Chondrocyte (in vitro differentiated cells): Measurements from ENCODE around the gene CD79B. TPM values are rescaled to one million over a fixed set of nuclear protein-coding genes. Genes with fewer than 3 reads are reported as not detected.

Source experiments
- DNase-seq: peaks from one replicate; pipeline ENCODE4 v3.0.0; 2021; ENCODE audit warnings: mixed read lengths, low spot score
- H3K27ac Mint-ChIP-seq: one replicate; pipeline ENCODE4 v1.8.0; 2021; ENCODE audit warnings: mild to moderate bottlenecking, moderate library complexity, mixed read lengths; ENCODE audit not compliant: unreplicated experiment
- H3K27me3 Mint-ChIP-seq: 2 replicates; pipeline ENCODE4 v1.8.0; 2021; ENCODE audit warnings: low read depth, mixed read lengths
- H3K36me3 Mint-ChIP-seq: 2 replicates; pipeline ENCODE4 v1.8.0; 2021; ENCODE audit warnings: low read depth, mixed read lengths
- H3K4me1 Mint-ChIP-seq: 2 replicates; pipeline ENCODE4 v1.8.0; 2021; ENCODE audit warnings: low read depth, mild to moderate bottlenecking, mixed read lengths
- H3K4me3 Mint-ChIP-seq: one replicate; pipeline ENCODE4 v1.8.0; 2021; ENCODE audit warnings: mild to moderate bottlenecking, moderate library complexity, mixed read lengths; ENCODE audit not compliant: unreplicated experiment
- H3K9me3 Mint-ChIP-seq: 2 replicates; pipeline ENCODE4 v1.8.0; 2021; ENCODE audit warnings: low read depth, mixed read lengths
- CTCF ChIP-seq: fragments of 200-600 bp; sonication (generic); IDR thresholded peaks from 2 replicates; pipeline ENCODE4 v1.5.0; 2021; ENCODE audit warnings: antibody characterized with exemption, mild to moderate bottlenecking, moderate library complexity
- total RNA-seq: library from RNA; stranded (reverse); gene quantifications from 3 replicates; pipeline ENCODE4 v1.2.1, GENCODE V29; 2021

Gene CD79B
- total RNA-seq, 1 donor from 2014 or later: not detected

DNA sequence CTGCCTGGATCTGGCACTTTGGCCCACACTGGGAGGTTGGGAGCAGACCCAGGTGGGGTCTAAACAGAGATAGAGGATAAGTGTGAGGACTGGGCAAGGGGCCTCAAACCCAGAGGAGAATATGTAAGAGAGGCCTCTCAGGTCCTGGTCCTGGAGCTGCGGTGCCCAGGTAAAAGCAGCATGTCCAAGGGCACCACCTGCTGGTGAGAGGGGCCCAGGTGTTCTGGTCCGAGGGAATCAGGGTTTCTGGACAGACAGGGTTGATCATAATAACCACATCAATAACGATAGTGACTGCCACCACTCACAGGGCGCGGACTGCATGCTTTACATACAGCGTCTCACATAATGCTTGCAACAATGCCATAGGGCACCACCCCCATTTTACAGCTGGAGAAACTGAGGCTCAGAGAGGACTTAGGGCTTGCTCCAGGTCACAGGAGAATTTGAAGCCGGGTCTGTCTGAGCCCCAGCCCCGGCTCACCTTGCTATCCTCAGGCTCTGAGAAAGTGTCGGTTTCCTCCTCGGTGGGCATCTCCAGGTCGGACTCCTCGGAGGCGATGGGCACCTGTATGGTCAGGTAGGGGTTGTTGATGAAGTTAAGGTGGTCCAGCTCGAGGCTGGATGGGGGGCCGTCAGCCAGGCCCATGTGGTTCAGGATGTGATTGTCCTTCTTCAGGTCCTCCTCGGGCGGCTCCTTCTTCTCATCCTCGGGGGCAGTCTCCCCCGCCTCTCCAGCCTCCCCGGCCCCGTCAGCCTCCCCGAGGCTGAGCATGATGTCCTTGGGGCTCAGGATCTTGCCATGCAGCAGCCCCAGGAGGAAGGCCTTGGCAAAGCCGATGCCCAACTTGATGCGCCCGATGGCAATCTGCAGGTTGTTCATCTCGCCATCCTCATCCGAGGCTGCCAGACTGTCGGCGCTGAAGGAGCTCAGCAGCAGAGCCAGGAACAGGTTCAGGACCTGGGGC, 19.1 kb upstream of the CD79B start:
- H3K9me3 Mint-ChIP-seq: no peaks in the 10 kb centered on the region
- H3K4me1 Mint-ChIP-seq: no peaks in the 10 kb centered on the region
- DNase-seq: no peak
- peaks cover 5% of the 10 kb centered on the region for H3K27me3 Mint-ChIP-seq
- no peaks in the 10 kb centered on the region for H3K36me3 Mint-ChIP-seq
- H3K27ac Mint-ChIP-seq: no peak overlapping the region
- H3K4me3 Mint-ChIP-seq: no peak overlapping the region
- TF ChIP-seq CTCF: peak; percentile 52

DNA sequence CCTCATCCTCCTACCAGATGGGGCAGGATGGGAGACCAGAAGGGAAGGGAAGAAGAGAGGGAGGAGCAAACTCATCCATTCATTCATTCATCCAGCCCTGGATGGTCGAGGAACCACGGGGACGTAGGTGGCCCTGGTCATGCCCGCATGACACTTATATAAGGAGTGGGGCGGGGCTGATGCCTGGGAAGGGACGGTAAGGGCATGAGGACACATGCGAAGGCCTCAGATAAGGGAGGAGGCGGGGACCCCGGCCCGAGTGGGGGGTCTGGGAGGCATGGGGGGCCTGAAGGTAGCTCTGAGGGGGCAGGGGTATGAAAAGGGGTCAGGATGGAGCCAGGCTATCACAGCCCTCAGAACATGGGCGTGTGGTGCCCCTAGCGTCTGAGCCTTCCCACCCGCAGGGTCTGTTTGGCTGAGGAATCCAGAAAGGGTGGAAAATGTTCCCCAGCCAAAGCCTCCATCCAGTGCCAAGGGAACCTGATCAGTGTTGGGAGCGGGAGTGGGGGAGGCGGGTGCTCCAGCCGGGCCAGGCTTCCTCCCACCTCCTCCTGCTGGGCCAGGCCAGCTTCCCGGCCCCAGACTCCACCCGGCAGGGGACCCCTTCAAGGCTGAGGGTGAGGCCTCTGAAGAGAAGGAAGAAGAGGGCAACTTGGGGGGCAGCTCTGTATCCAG, 17.6 kb upstream of the CD79B start:
- H3K27ac Mint-ChIP-seq: no peak overlapping the region

DNA sequence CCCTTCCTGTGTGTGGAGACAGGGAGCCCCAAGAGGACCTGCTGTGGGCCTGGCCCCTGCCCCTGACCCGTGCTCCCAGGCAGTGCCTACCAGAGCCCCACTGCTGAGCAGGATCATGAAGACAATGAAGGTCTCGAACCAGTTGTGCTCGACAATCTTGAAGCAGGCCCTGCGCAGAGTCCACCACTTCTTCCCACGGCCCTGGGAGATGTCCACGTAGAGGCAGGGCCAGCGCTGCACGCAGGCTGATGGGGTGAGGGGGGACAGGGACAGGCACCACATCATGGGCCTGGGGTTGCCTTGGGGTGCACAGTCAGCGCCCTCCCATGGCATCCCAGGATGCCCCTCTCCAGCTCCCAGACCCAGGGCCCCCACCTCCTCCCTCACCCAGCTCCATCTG, 16.4 kb upstream of the CD79B start:
- no peaks in the 10 kb centered on the region for H3K36me3 Mint-ChIP-seq
- no peak overlapping the region for H3K4me3 Mint-ChIP-seq
- DNase-seq: no peak
- no peaks in the 10 kb centered on the region for H3K4me1 Mint-ChIP-seq
- no peak for TF ChIP-seq CTCF
- H3K9me3 Mint-ChIP-seq: no peaks in the 10 kb centered on the region
- H3K27me3 Mint-ChIP-seq: peaks cover 5% of the 10 kb centered on the region
- H3K27ac Mint-ChIP-seq: no peak overlapping the region

More for the DNA sequence above, 17.6 kb upstream of the CD79B start:
- Mint-ChIP-seq H3K4me1 (no peaks in the 10 kb centered on the region), H3K36me3 (no peaks in the 10 kb centered on the region), H3K27me3 (peaks cover 5% of the 10 kb centered on the region), H3K4me3 (no peak overlapping the region), H3K9me3 (no peaks in the 10 kb centered on the region)
- TF ChIP-seq CTCF: no peak
- no peak for DNase-seq

DNA sequence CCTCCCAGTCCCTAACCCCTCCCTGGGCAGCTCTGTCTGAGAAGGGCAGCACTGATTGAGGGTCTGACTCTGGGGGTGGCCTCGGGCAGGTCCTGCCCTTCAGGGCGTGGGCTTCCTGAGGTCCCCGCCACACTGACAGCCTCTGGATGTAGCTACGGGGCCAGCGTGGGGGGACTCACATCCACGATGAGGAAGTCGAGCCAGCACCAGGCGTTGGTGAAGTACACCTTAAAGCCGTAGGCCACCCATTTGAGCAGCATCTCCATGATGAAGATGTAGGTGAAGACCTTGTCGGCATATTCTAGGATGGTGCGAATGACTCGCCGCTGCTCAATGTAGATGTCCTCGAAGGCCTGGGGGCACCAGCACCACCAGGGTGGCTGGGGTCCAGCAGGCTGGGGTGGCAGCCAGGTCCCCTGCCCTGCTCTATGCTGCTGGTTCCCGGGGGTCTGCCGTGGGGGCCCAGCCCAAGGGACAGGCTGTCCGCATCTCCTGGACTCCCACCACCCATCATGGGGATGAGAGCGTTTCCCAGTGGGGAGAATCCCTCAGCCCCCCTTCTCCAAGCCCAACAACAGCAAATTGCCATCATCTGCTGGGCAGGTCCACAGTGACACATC, 15.7 kb upstream of the CD79B start:
- no peaks in the 10 kb centered on the region for H3K4me1 Mint-ChIP-seq
- H3K27ac Mint-ChIP-seq: no peak overlapping the region
- no peaks in the 10 kb centered on the region for H3K36me3 Mint-ChIP-seq
- peaks cover 6% of the 10 kb centered on the region for H3K27me3 Mint-ChIP-seq
- no peak for TF ChIP-seq CTCF
- H3K4me3 Mint-ChIP-seq: no peak overlapping the region
- no peak for DNase-seq
- H3K9me3 Mint-ChIP-seq: no peaks in the 10 kb centered on the region
